NCI-H510A (cell line): ENCODE results near the gene USP47.

Source experiments
- DNase-seq: peaks from one replicate; lab custom pipeline; 2025; lab: John Stamatoyannopoulos, UW

The USP47 gene

DNA sequence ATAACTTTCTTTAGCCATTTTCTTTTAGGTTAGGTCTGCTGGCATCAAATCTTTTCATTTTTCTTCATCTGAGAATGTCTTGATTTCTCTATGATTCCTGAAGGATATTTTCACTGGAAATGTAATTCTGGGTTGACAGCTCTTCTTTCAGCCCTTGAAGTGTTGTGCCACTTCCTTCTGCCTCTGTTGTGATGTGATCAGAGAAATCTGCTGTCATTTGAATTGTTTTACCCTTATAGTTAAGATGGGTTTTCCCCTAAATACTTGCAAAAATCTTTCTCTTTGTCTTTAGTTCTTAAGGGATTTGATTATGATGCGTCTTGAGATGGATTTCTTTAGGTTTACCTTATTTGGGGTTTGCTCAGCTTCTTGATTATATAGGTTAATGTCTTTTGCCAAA, 23.0 kb downstream of the USP47 start:
- DNase-seq, result no peak

GRCh38 chr11:11865449-11865848, 23.7 kb downstream of the USP47 start:
- no peak for DNase-seq

GRCh38 chr11:11866203-11866602, 24.4 kb downstream of the USP47 start:
- no peak for DNase-seq

- no peak for DNase-seq
Measured at GRCh38 chr11:11867720-11868119, 25.9 kb downstream of the USP47 start.

DNA sequence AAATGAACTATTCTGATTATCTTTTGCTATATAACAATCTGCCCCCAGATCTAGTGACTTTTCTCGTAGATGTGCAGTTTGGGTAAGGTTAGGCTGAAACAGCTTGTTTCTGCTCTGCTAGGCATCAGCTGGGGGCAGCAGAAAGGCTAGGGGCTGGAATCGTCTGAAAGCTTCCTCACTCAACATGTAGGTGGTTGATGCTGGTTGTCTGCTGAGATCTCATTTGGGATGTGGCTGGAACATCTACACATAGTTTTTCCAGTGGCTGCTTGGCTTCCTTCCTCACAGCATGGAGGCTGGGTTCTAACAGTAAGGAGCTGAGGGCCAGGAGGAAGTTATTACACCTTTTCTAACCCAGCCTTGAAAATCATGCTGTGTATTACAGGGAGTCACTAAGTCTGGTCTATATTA, 30.2 kb downstream of the USP47 start:
- DNase-seq, result no peak

DNA sequence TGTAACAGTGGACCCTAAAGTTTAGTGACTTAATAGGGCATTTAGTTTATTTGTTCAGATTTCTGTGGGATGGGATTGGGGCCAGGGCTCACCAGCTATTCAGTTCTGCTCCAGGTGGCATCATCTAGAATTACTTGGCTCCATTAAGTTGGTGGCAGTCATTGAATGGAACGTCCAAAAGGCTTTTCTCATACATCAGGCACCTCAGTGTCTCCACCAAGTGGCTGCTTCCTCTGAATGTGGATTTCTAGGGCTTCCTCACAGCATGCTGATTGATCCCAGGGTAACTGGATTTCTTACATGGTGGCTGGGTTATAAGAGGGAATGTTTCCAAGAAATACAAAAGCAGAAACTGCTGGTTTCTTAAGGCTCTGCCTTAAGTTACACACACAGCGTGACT, 34.7 kb downstream of the USP47 start:
- no peak for DNase-seq

GRCh38 chr11:11880179-11880578, 38.4 kb downstream of the USP47 start:
- DNase-seq, result no peak

DNA sequence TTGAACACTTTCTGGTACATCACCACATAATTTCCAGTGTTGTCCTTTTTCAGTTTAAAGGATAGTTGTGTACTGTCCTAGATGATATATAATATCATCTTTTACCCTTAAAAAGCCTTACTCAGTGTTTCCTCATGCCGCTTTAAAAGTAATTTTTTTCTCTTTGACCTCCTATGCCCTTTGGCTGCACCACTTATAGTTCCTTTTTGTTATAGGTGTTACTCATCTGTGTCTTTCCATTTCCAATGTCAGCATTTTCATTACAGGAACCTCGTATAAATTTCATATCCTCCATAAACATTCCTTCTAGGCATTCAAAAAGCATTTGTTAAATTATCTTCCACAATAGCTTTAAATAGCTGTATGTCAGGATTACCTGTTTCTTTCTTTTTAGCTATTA, 40.8 kb downstream of the USP47 start:
- no peak for DNase-seq

GRCh38 chr11:11884351-11884750, 42.6 kb downstream of the USP47 start:
- no peak for DNase-seq

- DNase-seq, result no peak
Measured at GRCh38 chr11:11884774-11885481, 43.2 kb downstream of the USP47 start.

DNA sequence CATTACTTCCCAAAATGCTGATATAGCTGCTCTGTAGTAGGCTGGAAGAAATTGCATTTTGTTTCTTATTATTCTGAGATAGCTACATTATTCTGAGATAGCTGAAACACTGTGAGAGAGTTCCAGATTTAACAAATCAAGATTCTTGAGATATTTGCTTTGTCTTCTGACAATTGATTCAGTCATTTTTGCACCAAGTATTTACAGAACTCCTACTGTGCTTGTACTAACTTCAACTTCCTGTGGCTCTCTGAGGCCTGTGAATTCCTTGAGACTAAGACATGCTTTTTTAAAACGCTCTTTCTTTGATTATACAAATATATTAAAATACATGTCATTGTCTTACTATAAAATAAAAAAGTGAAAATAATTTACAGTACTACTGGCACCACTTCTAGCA, 52.7 kb downstream of the USP47 start:
- DNase-seq, result no peak

GRCh38 chr11:11895672-11896071, 53.9 kb downstream of the USP47 start:
- no peak for DNase-seq

- DNase-seq, result no peak
Measured at GRCh38 chr11:11898648-11899047, 56.9 kb downstream of the USP47 start.

DNA sequence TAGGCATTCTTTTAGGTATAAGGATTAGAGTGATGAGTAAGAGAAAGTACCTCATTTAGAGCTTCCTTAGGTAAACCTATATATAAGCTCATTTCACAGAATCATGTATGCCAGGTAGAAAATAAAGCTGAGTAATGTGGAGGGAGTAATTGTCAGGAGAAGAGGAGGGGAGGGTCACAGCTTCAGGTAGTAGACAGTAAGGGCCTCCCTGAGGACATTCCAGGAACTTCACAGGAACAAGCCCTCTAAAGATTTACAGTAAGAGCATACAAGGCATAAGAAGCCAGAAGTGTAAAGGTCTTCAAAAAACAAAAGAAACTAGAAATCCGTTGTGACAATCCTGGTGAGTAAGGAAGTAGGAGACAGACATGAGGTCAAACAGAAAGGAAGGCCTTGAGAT, 57.6 kb downstream of the USP47 start:
- DNase-seq, result no peak

- DNase-seq, result no peak
Measured at GRCh38 chr11:11901929-11902328, 60.2 kb downstream of the USP47 start.

DNA sequence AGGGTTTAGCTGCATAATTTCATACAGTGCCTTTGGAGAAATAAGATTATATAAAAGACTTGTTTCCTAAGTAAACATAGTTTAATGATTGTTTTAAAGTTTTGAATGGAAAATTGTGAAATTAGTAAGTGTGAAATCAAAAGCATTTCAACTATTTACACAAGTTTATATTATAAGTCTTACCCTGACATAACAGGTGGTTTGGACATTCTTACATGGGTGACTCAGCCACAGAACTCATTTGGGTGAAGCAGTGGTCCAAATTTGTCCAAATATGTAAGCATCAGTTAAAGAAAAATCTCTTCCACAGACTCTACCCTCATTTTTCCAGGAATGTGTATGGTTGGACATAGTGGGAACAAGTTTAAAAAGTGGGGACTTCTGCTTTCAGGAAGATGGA, 68.0 kb downstream of the USP47 start:
- no peak for DNase-seq

DNA sequence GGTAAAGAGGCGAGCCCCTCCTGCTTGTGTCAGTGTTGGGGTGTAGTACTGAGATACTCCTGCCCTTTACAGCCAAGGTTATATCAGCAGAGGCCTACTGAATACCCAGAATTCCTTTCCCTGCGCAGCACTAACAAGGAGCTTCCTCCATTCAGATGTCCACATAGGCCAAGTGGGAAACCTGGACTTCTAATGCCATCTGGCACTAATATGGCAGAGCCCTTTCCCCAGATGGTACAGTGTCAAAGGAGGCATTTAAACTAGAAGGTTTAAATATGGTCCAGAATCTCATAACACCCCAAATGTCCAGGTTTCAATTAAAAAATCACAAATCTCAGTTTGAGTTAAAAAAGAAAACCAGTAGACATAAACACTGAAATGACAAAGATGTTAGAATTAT, 68.8 kb downstream of the USP47 start:
- DNase-seq, result no peak

GRCh38 chr11:11913395-11913794, 71.6 kb downstream of the USP47 start:
- no peak for DNase-seq

DNA sequence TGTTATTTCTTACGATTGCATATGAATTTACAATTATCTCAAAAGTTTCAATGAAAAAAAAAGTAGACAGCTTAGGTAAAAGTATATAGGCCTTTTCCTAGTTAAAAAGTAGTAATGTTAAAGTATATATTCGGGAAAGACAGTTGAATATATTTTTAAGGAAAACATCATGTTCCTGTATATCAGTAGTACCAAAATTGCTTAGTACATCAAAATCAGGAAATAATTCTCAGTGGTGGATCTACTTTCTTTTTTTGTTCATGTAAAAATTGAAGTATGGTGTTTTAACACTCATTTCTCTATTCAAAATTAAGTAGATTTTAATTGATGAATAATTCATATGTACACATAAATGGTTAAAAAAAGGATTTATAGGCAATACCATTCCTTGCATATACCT, 73.9 kb downstream of the USP47 start:
- DNase-seq, result no peak

GRCh38 chr11:11916981-11917399, 75.2 kb downstream of the USP47 start:
- no peak for DNase-seq

GRCh38 chr11:11923828-11924227, 82.1 kb downstream of the USP47 start:
- no peak for DNase-seq

DNA sequence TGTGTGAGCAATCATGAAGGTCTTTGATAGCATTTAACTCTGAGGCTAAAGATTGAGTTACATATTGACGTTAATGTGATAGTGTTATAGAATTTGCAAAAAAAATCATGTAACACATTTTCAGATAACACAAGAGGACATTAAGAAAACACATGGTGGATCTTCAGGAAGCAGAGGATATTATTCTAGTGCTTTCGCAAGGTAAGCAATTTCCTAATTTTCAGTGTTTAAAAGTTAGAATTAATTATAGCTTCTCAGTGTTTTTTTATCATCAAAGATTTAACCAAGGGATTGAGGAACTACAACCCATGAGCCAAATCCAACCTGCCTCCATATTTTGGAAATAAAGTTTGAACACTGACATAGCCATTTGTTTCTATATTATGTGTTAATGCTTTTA, 88.1 kb downstream of the USP47 start:
- no peak for DNase-seq

DNA sequence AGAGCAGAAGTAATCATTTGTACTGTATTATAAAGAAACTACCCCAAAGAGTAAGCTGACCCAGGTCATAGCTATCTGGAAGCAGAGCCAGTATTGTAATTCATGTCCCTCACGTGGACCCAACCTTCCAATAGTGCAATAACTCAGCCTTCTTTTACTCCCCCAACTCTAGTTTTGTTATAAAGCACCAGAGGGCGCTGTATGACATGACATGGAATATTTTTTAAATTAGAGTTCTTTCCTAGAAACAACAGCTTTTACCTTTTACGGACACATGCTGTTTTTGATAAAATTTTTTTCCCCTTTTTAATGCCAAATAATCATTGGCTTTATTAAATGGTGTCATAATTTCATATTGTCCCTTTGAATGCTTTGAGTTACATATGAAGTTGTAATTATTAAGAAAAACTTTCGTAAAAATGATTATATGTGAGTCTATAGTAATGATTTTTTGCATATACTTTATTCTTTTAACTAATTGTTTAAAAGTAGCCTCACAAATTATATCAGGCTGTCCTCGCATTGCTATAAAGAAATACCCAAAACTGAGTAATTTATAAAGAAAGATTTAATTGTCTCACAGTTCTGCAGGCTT, 89.8 kb downstream of the USP47 start:
- no peak for DNase-seq

GRCh38 chr11:11935536-11935935, 93.8 kb downstream of the USP47 start:
- no peak for DNase-seq
